IMR-90 (cell line): ENCODE measurements around the gene PANK3. TPM values are rescaled to one million over a fixed set of nuclear protein-coding genes. Genes with fewer than 3 reads are reported as not detected.

Source experiments
- ATAC-seq: fragments of 200-7000 bp; cut with Tn5 transposase; 2 replicates; pipeline ENCODE4 v1.9.1; 2020; ENCODE audit warnings: low read depth, mild to moderate bottlenecking, moderate library complexity
- BruUV-seq: library from RNA; stranded (reverse); fragments of 400-500 nt; replicated peaks from 2 replicates; lab custom pipeline; 2021; lab: Mats Ljungman, UMichigan
- CTCF ChIA-PET: fragments of 300-600 bp; formaldehyde crosslinking; extraction: SDS; loops from one replicate; lab custom pipeline; 2021; ENCODE audit warnings: antibody characterized with exemption; lab: Yijun Ruan, JAX
- POLR2A ChIA-PET: fragments of 300-600 bp; sonication (Branson Sonifier 250); formaldehyde crosslinking; loops from one replicate; lab custom pipeline; 2022; ENCODE audit warnings: antibody characterized with exemption; ENCODE audit not compliant: unreplicated experiment; lab: Charles Lee
- DNase-seq: peaks from one replicate; pipeline ENCODE4 v3.0.0; 2013
- H2AFZ ChIP-seq: replicated peaks from 2 replicates; pipeline ENCODE3; 2013; ENCODE audit warnings: low read length, mild to moderate bottlenecking; ENCODE audit not compliant: poor library complexity
- H2AK5ac ChIP-seq: 2 replicates; pipeline ENCODE4 v1.6.1; 2013; ENCODE audit warnings: low read depth, low read length, inconsistent platforms
- H2AK9ac ChIP-seq: replicated peaks from 2 replicates; pipeline ENCODE3; 2013; ENCODE audit warnings: mild to moderate bottlenecking, low read depth, low read length, moderate library complexity; ENCODE audit not compliant: poor library complexity
- H2BK120ac ChIP-seq: 2 replicates; pipeline ENCODE4 v1.6.1; 2013; ENCODE audit warnings: low read depth, low read length, inconsistent platforms
- H2BK15ac ChIP-seq: 3 replicates; pipeline ENCODE4 v1.6.1; 2013; ENCODE audit warnings: low read depth, low read length, inconsistent platforms
- H2BK20ac ChIP-seq: 2 replicates; pipeline ENCODE4 v1.6.1; 2013; ENCODE audit warnings: low read depth, mild to moderate bottlenecking, inconsistent platforms, low read length, moderate library complexity
- H2BK5ac ChIP-seq: 2 replicates; pipeline ENCODE4 v1.6.1; 2013; ENCODE audit warnings: mild to moderate bottlenecking, low read depth, low read length, inconsistent platforms; ENCODE audit not compliant: poor library complexity, severe bottlenecking
- H3K14ac ChIP-seq: replicated peaks from 2 replicates; pipeline ENCODE4 v1.6.1; 2013; ENCODE audit warnings: low read depth, low read length, inconsistent platforms
- H3K18ac ChIP-seq: 2 replicates; pipeline ENCODE4 v1.6.1; 2013; ENCODE audit warnings: low read depth, low read length, control low read depth
- H3K23ac ChIP-seq: 2 replicates; pipeline ENCODE4 v1.6.1; 2013; ENCODE audit warnings: low read depth, low read length, inconsistent platforms
- H3K27ac ChIP-seq: 2 replicates; pipeline ENCODE4 v1.5.1; 2013; ENCODE audit warnings: mild to moderate bottlenecking, control low read depth, low read length; ENCODE audit not compliant: insufficient read depth
- H3K27me3 ChIP-seq: 2 replicates; pipeline ENCODE4 v1.6.1; 2013; ENCODE audit warnings: low read length; ENCODE audit not compliant: control insufficient read depth, insufficient read depth
- H3K36me3 ChIP-seq: 2 replicates; pipeline ENCODE4 v1.6.1; 2013; ENCODE audit warnings: low read length, mixed read lengths; ENCODE audit not compliant: control insufficient read depth, insufficient read depth
- H3K4ac ChIP-seq: 2 replicates; pipeline ENCODE4 v1.6.1; 2013; ENCODE audit warnings: low read depth, low read length, inconsistent platforms
- H3K4me1 ChIP-seq: 2 replicates; pipeline ENCODE4 v1.6.1; 2013; ENCODE audit warnings: low read length, mixed read lengths; ENCODE audit not compliant: control insufficient read depth, insufficient read depth
- H3K4me2 ChIP-seq: 2 replicates; pipeline ENCODE4 v1.6.1; 2013; ENCODE audit warnings: low read depth, mild to moderate bottlenecking, control low read depth, low read length, moderate library complexity
- H3K4me3 ChIP-seq: 2 replicates; pipeline ENCODE4 v1.5.1; 2013; ENCODE audit warnings: low read depth, mild to moderate bottlenecking, control low read depth, low read length, moderate library complexity; ENCODE audit not compliant: insufficient read depth
- H3K56ac ChIP-seq: 2 replicates; pipeline ENCODE4 v1.6.1; 2013; ENCODE audit warnings: low read length, inconsistent platforms; ENCODE audit not compliant: insufficient read depth; ENCODE audit errors: extremely low read depth
- H3K79me1 ChIP-seq, 2 experiments: 2 replicates each; pipeline ENCODE4 v1.6.1; 2013; ENCODE audit warnings: low read length in 2 of 2, inconsistent platforms in 1 of 2, low read depth in 1 of 2
- H3K9ac ChIP-seq: 2 replicates; pipeline ENCODE4 v1.6.1; 2013; ENCODE audit warnings: low read depth, low read length, control low read depth
- H3K9me1 ChIP-seq: 2 replicates; pipeline ENCODE4 v1.6.1; 2013; ENCODE audit warnings: low read length, inconsistent platforms; ENCODE audit not compliant: insufficient read depth
- H3K9me3 ChIP-seq: 2 replicates; pipeline ENCODE4 v1.6.1; 2013; ENCODE audit warnings: low read length; ENCODE audit not compliant: control insufficient read depth, insufficient read depth
- H4K20me1 ChIP-seq: 2 replicates; pipeline ENCODE4 v1.6.1; 2013; ENCODE audit warnings: low read length, inconsistent platforms; ENCODE audit not compliant: insufficient read depth
- H4K5ac ChIP-seq: 2 replicates; pipeline ENCODE4 v1.6.1; 2013; ENCODE audit warnings: mild to moderate bottlenecking, low read depth, low read length, control low read depth
- H4K8ac ChIP-seq, 2 experiments: 2 replicates each; pipeline ENCODE4 v1.6.1; 2013; ENCODE audit warnings: low read depth in 2 of 2, low read length in 2 of 2, control low read depth in 1 of 2, inconsistent platforms in 1 of 2
- H4K91ac ChIP-seq: 2 replicates; pipeline ENCODE4 v1.6.1; 2013; ENCODE audit warnings: low read depth, low read length, inconsistent platforms; ENCODE audit not compliant: insufficient read depth
- CHD1 ChIP-seq: IDR thresholded peaks from 2 replicates; pipeline ENCODE4 v1.6.1; 2012; ENCODE audit warnings: low read depth, low read length, improper control_type of control experiment
- ELK1 ChIP-seq: fragments of 150-350 bp; IDR thresholded peaks from 2 replicates; pipeline ENCODE4 v1.6.1; 2016; ENCODE audit warnings: low read depth, mild to moderate bottlenecking, low read length, moderate library complexity, borderline replicate concordance
- FOS ChIP-seq: fragments of 150-350 bp; IDR thresholded peaks from 2 replicates; pipeline ENCODE4 v1.6.1; 2016; ENCODE audit warnings: low read depth, low read length
- WGBS, 2 experiments: methylation state at CpG; one replicate each; pipeline versions ENCODE4 v1.1.5 to v1.1.7; 2013; ENCODE audit warnings: missing lambda C conversion rate in 2 of 2; ENCODE audit not compliant: insufficient read length in 1 of 2; ENCODE audit errors: extremely low coverage in 2 of 2; 5-methylcytosine and 5-hydroxymethylcytosine counted together
- dilution Hi-C: fragments of 300-500 bp; cut with HindIII; formaldehyde crosslinking; loops from one replicate; pipeline ENCODE4 v1.14.3; 2018; ENCODE audit warnings: low sequenced_read_pairs; ENCODE audit not compliant: unreplicated experiment
- in situ Hi-C: fragments of 300-500 bp; cut with MboI; formaldehyde crosslinking; loops from 3 replicates; pipeline ENCODE4 v1.14.3; 2019; ENCODE audit warnings: low sequenced_read_pairs, inconsistent platforms, mixed read lengths
- intact Hi-C: fragments of 100-400 bp; cut with micrococcal nuclease; formaldehyde crosslinking; loops from 2 replicates; pipeline ENCODE4 v1.10.0; 2022
- polyA plus RNA-seq, 3 experiments: library from polyadenylated mRNA; depleted of rRNA; stranded (reverse); fragments of >200 nt; gene quantifications; 2 replicates each; pipeline ENCODE4 v1.2.3, GENCODE V29; 2012; ENCODE audit warnings: low replicate concordance in 1 of 3
- total RNA-seq: library from RNA; depleted of rRNA; stranded (reverse); fragments of >200 nt; gene quantifications from 2 replicates; pipeline ENCODE4 v1.2.3, GENCODE V29; 2012
- TF ChIP-seq, protein P1 (sequence below): fragments of 150-350 bp; IDR thresholded peaks from 2 replicates; pipeline ENCODE4 v1.6.1; 2017; ENCODE audit warnings: mild to moderate bottlenecking, antibody characterized with exemption, low read length, low read depth

Gene PANK3
- total and polyA plus RNA-seq, 2 of the 4 experiments (the other 2 are of a cell fraction): 6.9 to 21.0 TPM

DNA sequence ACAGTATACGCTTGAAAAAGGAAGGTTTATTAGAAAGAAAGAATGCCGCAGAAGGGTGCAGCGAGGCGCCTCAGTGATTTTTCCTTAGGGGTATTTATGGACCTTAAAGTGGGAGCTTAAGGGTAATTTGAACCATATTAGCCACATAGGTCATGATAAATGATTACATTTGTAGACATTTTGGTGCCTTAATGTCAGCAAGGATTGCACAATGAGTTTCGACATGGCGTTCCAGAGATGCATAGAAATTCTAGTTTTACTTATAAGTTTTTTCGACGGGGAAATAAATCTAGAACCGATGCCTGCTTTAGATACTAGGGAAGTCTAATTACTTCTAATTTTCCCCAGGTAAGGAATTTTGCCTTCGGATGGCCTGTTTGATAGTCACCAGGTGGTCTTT, 20.7 kb upstream of the PANK3 start:
- Histone ChIP-seq H3K9me3 (no peaks in the 10 kb centered on the region), H3K27me3 (no peaks in the 10 kb centered on the region), H4K8ac (no peak overlapping the region), H3K9ac (no peak overlapping the region), H3K18ac (no peak overlapping the region), H2AK5ac (no peak overlapping the region), H3K23ac (no peak overlapping the region), H3K14ac (no peak overlapping the region), H2BK5ac (no peak overlapping the region), H2BK20ac (no peak overlapping the region), H3K4me1 (no peaks in the 10 kb centered on the region), H4K20me1 (no peaks in the 10 kb centered on the region), H3K79me1 (no peaks in the 10 kb centered on the region), H3K4ac (no peak overlapping the region), H4K91ac (no peak overlapping the region), H2BK15ac (no peak overlapping the region), H4K5ac (no peak overlapping the region), H2AK9ac (no peak overlapping the region), H3K4me2 (no peak overlapping the region), H3K27ac (no peak overlapping the region), H3K36me3 (no peaks in the 10 kb centered on the region), H3K4me3 (no peak overlapping the region), H3K9me1 (no peaks in the 10 kb centered on the region), H3K56ac (no peak overlapping the region), H2BK120ac (no peak overlapping the region), H2AFZ (no peak overlapping the region)
- intact Hi-C loops (no loop called here), in situ Hi-C loops (no loop called here), dilution Hi-C loops (no loop called here)
- 100% methylated on average over 2 of the region's 10 CpGs; no CpG with 5 or more reads in 1 of the 2 experiments for WGBS, 2 experiments
- TF ChIP-seq, protein P1, sequence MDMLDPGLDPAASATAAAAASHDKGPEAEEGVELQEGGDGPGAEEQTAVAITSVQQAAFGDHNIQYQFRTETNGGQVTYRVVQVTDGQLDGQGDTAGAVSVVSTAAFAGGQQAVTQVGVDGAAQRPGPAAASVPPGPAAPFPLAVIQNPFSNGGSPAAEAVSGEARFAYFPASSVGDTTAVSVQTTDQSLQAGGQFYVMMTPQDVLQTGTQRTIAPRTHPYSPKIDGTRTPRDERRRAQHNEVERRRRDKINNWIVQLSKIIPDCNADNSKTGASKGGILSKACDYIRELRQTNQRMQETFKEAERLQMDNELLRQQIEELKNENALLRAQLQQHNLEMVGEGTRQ: no peak
- TF ChIP-seq CHD1: no peak
- no peak for TF ChIP-seq FOS
- no peak for TF ChIP-seq ELK1
- ATAC-seq (no peak), DNase-seq (no peak)
- POLR2A ChIA-PET: no interaction called here
- CTCF ChIA-PET: no interaction called here
- no TSS peak for BruUV-seq
